GM19455 (cell line): ENCODE results near the gene ANKRD13B.

Source experiments
- ATAC-seq: cut with Tn5 transposase; IDR thresholded peaks from one replicate; pipeline ENCODE4 v1.9.1; 2021; ENCODE audit not compliant: unreplicated experiment

The ANKRD13B gene

DNA sequence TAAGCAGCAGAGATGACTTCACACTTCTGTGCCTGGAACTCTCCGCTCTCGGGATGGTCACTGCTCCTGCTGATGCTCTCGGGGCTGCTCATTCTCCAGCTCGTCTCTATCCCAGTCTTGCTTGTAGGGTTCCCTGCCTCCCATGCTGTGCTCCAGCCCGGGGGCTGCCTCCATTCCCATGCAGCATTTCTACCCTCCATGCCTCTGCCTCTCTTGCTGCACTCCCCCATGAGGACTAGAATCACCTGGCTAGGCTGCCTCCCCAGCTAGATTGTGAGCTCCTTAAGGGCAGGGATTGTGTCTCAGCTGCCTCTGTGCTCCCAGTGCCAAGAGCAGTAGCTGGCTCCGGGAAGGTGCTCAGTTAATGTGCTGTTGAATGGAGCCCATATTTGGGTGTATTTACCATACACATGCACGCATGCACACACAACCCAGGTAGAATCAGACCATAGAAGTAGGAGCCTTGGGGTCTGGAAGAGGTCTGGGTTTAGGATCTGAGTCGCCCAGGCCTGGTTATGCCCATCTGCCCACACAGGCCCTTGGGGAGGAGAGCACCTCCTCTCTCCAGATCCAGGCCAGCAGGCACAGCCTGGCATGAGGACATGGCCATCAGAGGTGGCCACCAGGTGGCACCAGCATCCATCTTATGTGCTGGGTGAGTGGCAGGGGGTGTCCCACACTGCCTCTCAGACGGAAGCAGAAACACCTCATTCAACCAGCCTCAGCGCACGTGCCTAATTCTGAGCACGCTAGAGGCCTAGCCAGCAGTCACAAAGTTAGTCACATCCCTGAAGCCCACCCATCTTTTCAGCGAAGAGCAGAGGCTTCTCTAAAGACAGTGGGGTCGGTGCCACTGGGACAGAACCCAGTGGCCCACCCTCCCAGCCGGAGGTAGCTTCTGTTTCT lies 12.8 kb upstream of the ANKRD13B start:
- ATAC-seq, result no peak

- no peak for ATAC-seq
These were observed 11.2 kb upstream of the ANKRD13B start for GRCh38 chr17:29581583-29582253.

GRCh38 chr17:29582254-29582765 lies 10.6 kb upstream of the ANKRD13B start:
- ATAC-seq, result no peak

- ATAC-seq, result no peak
These were observed 10.2 kb upstream of the ANKRD13B start for GRCh38 chr17:29582772-29583171.

DNA sequence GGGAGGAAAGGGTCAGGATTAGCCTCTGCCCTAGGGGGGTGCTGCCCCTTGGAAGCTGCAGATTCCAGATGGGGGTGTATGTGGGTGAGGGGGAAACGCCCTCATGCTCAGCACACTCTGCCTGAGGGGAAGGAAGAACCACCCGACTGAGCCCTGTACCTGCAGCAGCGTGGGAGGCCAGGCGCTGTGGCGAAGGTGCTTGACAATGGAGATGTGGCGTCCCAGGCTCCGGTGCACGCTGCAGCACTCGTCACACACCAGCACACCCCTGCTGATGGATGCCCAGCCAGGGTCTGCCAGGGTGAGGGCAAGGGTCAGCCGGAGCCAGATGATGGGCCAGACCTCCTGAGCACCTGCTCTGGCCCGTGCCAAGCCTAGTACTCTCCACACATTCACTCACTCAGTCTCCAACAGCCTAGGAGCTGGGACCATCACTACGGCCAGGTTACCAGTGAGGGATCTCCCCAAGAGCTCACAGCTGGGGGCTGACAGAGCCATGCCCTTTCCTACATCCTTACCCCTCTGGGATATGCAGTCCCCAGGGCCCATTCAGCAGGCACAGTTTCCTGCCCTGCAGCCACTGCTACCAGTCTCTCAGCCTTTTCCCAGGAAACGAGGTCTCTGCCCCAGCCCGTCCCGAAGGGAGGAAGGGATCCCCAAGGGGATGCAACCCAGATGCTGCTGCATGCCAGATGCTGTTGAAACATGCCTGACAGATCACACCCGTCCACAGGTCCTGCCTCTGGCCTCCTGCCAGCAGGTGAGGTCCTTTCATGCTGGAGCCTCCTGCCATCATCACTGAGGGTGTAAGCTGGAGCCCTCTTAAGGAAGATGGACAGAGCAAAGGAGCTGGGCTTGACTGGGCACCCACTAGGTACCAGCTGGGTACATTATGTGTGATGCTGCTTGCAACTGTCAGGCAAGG lies 9.3 kb upstream of the ANKRD13B start:
- ATAC-seq, result no peak

GRCh38 chr17:29584452-29585079 lies 8.4 kb upstream of the ANKRD13B start:
- no peak for ATAC-seq

DNA sequence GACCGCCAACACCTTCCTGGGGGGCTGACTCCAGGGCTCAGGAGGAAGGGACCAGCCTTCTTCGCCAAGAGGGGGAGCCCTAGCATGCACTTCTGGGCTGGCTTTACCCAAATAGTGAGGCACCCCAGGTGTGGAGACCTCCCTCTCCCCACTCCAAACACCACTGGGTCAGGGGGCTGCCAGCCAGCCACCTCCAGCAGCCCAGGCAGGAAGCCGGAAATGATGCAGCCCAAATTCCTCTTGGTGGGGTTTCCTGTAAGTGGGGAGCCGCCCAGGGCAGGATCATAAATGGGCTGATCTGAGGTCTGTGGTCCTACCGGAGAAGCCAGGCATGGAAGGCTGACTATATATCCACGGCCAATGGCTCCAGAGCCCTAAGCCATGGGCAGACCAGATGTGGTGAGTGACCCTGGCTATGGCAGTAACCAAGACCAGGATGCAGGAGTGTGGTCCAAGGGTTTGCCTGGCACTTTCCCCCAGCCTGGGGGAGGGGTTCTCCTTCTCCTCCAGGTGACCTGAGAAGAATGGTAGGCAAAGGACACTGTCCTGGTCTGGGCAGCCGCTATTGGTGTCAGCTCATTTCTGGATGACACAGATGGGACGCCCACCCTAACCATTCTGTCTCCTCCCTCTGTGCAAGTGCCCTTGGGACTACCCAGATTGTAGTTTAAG lies 7.7 kb upstream of the ANKRD13B start:
- no peak for ATAC-seq

DNA sequence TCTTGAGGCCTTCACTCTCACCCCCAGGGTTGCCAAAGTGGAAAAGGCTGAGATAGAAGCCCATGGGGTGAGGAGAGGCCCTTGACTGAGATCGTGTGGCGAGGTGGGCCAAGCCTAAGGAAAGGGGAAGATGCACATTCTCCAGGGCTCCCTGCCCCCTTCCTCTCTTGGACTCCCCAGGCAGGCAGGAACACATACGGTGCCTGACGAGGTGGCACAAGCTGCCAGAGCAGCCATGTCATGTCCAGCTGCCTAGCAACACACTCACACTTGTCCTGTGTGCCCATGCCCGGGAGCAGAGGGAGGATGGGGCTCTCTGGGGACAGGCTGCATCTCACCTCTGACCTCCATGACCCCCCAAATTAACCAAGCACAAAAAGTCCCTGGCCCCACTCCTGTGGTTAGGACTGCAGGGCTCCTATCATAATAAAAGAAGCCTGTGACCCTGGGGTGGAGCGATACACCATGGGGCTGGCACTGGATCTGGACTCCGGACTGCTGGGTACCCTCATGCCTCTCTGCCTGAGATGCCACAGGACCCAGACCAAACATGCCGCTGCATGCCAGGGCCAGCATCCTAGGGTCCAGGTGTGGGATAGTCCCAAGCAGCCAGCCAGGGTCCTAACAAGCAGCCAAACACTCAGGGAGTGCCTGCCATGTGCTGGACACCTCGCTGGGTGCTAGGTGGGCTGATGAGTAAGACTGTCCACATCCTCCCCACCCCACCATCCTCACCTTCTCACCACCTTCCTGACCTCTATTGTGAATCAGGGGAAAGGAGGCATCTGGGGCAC lies 6.1 kb upstream of the ANKRD13B start:
- no peak for ATAC-seq

DNA sequence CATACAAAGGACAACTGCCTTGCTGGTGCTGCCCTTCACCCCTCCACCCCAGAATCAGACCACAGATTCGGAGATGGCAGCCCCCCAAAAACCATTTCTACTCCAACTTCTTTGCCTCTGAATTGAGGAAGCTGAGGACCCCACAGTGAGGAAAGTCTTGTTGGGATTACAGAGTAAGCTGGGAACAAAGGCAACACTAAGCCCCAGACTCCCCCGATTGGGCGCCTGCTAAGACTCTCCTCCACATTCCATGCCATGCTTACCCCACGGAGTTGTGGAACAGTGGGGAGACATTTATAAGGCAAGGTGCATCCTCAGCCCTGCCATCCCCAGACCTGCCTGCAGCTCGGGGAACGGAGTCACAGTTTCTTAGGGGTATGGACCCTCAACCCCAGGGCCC lies 5.3 kb upstream of the ANKRD13B start:
- no peak for ATAC-seq

DNA sequence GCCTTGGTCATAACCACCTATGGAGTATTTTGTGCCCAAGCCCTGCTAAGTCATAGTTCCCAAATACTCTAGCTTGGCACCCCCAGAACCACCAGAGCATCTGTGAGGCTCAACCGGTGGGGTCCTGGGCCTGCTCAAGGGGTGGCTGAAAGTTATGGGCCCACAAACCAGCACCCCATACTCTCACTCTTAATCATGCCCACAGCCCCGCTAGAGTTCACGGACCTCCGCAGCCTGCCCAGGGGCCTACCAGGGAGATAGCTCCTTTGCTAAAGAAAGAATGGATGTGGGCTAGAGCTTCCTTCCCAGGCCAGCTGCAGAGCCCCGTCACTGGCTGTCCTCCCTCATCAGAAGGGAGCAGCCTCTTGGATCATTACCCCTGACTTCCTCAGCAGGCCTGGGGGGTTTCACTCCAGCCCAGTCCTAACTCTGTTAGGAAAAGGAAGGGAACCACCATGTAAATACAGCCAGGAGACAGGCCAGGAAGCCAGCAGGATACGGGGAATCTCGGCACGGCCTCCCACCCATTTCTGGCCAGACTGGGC lies 4.8 kb upstream of the ANKRD13B start:
- ATAC-seq, result no peak

- no peak for ATAC-seq
These were observed 4.1 kb upstream of the ANKRD13B start for GRCh38 chr17:29588562-29589411.

- no peak for ATAC-seq
These were observed 3.2 kb upstream of the ANKRD13B start, which contains the start of gene GIT1 for GRCh38 chr17:29589524-29590410. Gene GIT1 (minus strand): TSS chr17:29589648. CDS start chr17:29589378, 270 bp downstream.

- ATAC-seq, result no peak
These were observed 2.4 kb upstream of the ANKRD13B start for GRCh38 chr17:29590411-29591145.

GRCh38 chr17:29591146-29591736 lies 1.7 kb upstream of the ANKRD13B start:
- no peak for ATAC-seq

DNA sequence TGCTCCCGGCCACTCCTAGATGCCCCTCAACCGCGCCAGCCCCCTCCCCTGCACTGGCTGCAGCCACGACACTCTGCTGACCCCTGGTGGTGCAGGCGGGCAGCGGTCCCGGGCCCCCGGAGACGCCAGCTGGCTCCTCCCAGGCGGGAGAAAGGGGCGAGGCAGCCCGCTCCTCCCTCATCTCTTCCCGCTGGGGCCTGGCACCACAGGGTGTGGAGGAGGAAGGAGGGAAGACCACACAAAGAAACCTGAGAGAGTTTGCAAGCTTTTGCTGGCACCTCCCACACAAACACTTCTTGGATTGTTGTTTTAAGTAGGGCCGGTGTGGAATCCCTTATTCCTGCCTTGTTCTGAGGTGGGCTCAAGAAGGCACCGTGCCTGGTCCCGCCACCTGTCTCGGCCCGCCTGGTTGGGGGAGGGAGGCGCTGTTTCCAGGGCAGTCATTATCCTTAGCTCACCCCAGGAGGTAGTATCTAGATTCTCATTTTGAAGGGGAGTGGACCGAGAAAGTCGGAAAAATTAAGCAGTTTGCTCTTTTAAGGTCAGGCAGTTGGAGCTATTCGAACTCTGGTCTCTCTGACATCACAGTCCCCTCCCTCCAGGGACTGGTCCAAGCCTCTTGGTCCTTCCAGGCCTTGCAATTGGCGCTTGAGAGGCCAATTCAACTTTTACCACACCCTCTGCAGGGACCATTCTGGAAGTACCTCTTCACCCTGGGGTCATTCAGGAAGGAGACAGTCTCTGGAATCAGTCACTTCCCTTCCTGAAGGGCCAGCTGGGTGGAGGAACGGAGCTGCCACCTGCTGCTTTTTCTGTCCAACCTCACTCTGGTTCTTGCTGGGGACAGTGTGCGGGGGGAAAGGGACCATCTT lies 959 bp upstream of the ANKRD13B start:
- ATAC-seq, result no peak
